Measurements from ENCODE around the gene GLB1L2.
"Not testable (repeated sequence)": the region's sequence is repeated elsewhere in the genome, so short reads cannot be mapped to it uniquely, and the experiment has no call there.

GLB1L2 gene

DNA sequence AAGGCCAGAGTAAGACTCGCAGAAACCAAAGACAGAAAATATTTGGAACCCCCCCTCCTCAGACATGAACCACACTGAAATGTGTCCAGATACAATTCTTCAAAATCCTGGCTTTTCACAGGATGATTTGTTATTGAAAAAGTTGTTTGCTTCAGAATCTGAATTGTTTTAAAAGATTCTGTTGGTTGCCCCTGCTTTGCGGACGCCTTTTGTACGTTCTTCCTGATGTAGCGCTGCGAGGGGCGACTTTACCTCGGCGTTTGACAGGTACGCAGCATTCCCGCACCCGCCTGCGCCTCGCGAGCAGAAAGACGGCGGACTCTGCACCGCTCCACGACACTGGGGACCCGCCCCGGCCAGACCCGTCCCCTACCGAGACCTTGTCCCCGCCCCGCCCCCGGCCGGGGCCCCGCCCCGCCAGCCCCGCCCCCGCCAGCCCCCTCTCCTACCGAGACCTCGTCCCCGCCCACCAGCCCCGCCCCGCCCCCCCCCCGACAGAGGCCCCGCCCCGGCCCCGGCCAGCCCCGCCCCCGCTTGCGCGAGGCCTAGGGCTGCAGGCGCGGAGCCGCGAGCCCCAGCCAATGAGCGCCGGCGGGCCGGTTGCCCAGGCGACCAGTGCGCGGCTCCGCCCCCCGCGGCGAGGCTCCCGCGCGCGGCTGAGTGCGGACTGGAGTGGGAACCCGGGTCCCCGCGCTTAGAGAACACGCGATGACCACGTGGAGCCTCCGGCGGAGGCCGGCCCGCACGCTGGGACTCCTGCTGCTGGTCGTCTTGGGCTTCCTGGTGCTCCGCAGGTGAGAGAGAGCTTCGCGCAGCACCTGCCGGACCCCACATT lies at the start of gene GLB1L2:
TSS of gene GLB1L2 (plus strand) at position 635 of the 835 bp plus-strand sequence. CDS start at position 709, 74 bp downstream.
- peak; percentile 47 to 65 (median 54) for DNase-seq (ENCODE audit: low read depth in 2 of 3, low spot score in 2 of 3)

DNA sequence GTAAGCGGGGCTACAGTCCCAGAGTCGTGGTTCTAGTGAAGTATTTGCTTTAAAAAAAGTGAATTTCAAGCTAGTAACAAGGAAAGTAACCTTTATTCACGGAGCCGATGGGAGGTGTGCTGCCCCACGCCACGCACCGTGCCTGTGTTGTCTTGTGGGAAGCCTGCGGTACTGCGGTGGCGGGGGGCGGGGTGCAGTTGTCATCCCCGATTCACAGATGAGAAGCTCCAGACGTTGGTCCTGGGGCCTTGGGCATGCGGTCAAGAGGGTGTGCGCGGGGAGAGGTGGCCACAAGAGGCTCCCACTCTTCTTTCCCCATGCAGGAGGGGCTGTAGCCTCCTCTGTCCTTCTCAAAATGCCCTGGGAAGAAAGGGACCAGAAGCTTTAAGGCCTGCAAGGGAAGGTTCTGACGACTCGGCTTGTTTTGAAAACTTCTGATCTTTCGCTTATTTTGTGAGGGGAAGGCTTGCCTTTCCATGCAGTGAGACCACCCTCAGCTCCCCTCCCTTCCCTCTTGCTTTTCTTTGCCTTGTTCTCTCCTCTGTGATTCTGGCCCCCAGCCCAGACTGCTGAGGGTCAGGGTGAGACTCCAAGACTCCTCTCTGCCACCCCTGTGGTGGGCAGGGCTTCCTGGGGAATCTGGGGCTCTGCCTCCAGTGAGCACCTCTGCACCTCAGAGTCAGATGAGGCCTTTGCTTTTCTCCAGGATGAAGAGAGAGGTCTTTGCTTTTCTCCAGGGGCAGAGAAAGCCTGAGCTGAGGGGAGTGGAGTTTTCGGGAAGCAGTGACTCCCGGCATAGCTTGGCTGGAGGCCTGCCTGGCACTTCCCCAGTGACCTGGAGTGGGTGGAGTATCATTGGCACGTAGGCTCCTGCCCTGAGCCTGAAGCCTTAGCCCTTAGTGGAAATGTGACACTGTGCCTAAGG lies 49.4 kb upstream of the GLB1L2 start:
- no peak for DNase-seq (ENCODE audit: low read depth in 2 of 3, low spot score in 2 of 3)

DNA sequence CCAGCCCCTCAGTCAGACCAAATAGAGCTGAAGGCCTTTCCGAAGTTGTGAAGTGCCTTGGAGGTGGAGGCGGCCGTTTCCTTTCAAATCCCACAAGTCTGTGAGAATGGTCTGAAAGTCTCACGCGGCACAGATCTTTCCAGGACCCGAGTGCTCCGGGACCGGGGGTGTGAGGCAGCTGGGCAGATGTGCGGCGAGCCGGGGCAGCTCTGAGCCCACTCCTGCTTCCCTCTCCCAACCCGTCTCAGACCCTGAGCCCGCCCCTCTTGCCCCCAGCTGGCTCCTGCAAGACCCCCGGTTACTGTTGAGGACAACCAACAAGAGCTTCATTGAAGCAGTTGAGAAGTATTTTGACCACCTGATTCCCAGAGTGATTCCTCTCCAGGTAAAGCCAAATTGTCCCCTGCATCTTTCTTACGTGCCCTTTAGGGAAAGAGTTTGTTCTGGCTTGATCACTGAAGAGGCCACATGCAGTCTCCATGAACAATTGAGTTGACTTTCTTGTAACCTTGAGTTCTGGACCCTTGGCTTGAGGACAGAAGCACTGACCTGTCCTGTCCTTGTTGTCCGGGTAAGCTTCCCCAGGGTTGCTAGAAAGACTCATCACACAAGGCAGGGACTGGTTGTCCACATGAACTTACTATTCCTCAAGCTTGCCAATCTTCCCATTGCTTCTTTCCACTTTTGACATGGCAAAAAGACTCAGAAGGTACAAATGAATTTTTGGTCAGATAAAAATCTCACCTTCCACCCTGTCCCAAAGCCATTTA lies 48.1 kb upstream of the GLB1L2 start:
- no peak for DNase-seq (ENCODE audit: low read depth in 2 of 3, low spot score in 2 of 3)

- DNase-seq (ENCODE audit: low read depth in 2 of 3, low spot score in 2 of 3): not testable (repeated sequence)
These were observed 47.4 kb upstream of the GLB1L2 start for GRCh38 chr11:134284349-134284748.

DNA sequence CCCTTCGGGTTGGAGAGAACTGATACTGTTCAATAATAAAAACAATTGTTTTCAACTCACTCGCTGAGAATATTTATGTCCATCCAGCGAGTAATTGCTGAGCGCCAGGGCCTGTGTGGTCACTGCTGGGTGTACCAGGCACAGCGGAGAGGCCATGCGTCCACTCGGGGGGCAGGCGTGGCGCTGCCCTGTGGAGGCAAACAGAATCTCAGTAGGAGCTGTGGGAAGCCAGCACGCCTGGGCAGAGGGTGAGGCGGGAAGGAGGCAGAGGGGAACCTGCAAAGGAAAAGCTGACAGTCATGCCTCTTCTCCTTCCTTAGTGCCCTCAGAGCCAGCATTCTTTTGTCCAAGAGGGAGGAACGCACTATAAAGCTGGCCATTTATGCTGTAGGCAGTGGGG lies 44.2 kb upstream of the GLB1L2 start:
- no peak for DNase-seq (ENCODE audit: low read depth in 2 of 3, low spot score in 2 of 3)

DNA sequence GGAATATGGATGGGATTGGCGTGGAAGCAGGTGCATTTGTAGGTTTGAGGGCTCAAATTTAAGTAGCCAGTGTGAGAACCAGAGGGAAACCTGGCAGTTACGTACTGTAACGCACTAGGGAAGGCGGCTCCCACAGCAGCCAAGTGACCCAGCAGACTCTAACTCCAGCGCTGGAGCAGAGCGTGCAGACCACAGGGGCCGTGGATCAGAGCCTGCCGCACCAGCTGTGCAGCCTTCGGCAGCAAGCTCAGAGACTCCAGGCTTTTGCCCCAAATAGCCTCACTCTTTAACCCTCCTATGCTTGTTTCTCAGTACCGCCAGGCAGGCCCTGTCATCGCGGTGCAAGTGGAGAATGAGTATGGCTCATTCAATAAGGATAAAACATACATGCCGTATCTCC lies 43.3 kb upstream of the GLB1L2 start:
- DNase-seq (ENCODE audit: low read depth in 2 of 3, low spot score in 2 of 3): no peak

DNA sequence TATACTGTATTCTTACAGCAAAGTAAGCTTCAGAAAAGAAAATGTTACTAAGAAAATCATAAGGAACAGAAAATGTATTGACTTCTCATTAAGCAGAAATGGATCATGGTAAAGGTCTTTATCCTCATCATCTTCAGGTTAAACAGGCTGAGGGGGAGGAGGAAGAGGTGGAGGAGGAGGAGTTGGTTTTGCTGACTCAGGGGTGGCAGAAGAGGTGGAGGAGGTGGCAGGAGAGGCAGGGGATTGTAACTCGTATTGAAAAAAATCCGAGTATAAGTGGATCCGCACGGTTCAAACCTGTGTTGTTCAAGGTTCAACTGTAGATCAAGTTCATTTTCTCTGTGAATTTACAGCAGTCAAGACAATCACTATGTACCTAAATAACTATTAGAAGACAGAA lies 42.6 kb upstream of the GLB1L2 start:
- DNase-seq (ENCODE audit: low read depth in 2 of 3, low spot score in 2 of 3): no peak

GRCh38 chr11:134289789-134290188 lies 42.0 kb upstream of the GLB1L2 start:
- DNase-seq (ENCODE audit: low read depth in 2 of 3, low spot score in 2 of 3): no peak

GRCh38 chr11:134290646-134291045 lies 41.1 kb upstream of the GLB1L2 start:
- no peak for DNase-seq (ENCODE audit: low read depth in 2 of 3, low spot score in 2 of 3)

GRCh38 chr11:134291196-134291595 lies 40.6 kb upstream of the GLB1L2 start:
- no peak for DNase-seq (ENCODE audit: low read depth in 2 of 3, low spot score in 2 of 3)

- DNase-seq (ENCODE audit: low read depth in 2 of 3, low spot score in 2 of 3): no peak
These were observed 39.1 kb upstream of the GLB1L2 start for GRCh38 chr11:134292661-134293060.

DNA sequence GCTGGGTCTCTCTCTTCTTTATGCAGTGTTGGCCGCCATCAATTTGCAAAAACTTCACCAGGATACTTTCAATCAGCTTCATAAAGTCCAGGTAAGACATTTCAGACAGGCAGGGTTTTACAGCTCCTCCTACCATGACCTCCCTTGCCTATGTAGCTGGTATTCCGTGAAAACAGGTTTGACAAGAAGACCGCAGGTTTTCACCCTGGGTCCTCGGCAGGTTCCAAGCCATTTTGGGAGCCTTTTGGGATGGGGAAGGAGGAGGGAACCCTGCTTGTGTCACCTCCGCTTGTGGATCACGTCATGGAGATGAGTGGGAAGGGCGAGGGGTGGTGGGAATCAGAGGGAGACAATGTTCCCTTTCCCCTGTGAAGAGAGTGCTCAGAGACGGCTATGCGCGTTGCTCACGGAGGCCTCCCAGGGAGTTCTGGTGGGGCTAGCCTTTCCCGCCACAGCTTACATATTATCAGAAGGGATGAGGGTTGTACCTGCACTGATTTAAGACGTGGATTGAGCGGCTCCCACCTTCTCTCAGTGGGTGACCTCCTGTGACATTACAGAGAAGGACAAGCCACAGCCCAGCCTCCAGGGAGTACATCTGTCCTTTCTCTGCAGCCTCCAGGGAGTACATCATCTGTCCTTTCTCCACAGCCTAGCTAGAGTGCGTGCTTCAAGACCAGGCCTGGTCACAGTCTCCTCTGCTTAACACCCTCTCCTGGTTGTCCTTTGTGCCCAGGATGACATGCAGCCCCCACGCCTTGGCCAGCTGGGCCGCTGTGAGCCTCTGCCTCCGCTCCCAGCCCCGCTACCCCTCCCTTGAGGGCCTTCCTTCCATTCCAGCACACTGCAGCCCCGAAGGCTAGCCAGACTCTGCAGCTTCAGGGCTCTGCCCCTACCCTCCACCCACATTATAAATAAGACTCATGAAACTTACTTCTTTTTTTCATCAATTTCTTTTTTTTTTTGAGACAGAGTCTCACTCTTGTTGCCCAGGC lies 38.4 kb upstream of the GLB1L2 start:
- DNase-seq (ENCODE audit: low read depth in 2 of 3, low spot score in 2 of 3): no peak

GRCh38 chr11:134294664-134295063 lies 37.1 kb upstream of the GLB1L2 start:
- no peak for DNase-seq (ENCODE audit: low read depth in 2 of 3, low spot score in 2 of 3)

- no peak for DNase-seq (ENCODE audit: low read depth in 2 of 3, low spot score in 2 of 3)
These were observed 19.6 kb upstream of the GLB1L2 start for GRCh38 chr11:134312223-134312622.

DNA sequence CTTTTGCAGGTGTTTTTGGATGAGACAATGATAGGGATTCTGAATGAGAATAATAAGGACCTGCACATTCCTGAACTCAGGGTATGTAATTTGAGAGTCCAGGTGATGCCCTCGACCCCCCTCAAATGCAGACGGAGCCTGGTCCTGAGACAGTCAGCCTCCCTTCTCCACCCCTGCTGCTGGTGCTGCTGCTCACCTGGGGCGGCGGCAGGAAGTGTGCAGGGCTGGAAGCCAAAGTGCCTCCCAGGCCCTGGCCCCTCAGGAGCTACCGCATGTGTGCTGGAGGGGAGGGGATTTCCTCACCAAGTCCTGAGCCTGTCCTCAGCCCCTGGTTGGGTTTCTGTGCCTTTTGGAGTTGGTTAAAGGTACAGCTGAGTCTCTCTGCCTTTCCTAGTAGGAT lies 19.0 kb upstream of the GLB1L2 start:
- DNase-seq (ENCODE audit: low read depth in 2 of 3, low spot score in 2 of 3): no peak

DNA sequence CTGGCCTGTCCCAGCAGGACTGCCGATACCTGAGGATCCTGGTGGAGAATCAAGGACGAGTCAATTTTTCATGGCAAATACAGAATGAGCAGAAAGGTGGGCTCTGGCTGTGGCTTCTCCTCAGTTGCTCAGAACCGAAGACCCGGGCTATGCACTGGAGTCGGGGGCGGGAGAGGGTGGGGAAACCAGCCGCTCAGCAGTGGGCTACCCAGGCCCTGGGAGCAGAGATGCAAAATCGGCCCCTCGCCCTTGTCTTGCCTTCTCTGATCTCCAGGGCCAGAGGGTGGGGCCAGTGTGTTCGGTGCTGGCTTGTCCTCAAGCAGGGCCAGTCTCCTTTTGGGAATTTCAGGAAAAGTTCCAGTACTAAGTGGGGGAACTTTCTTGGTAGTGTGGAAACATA lies 18.4 kb upstream of the GLB1L2 start:
- DNase-seq (ENCODE audit: low read depth in 2 of 3, low spot score in 2 of 3): no peak

GRCh38 chr11:134313821-134314607 lies 17.8 kb upstream of the GLB1L2 start:
- DNase-seq (ENCODE audit: low read depth in 2 of 3, low spot score in 2 of 3): no peak

- DNase-seq (ENCODE audit: low read depth in 2 of 3, low spot score in 2 of 3): no peak
These were observed 14.7 kb upstream of the GLB1L2 start for GRCh38 chr11:134317103-134317502.

GRCh38 chr11:134321373-134321772 lies 10.4 kb upstream of the GLB1L2 start:
- DNase-seq (ENCODE audit: low read depth in 2 of 3, low spot score in 2 of 3): not testable (repeated sequence)

Measured in activated CD8-positive, alpha-beta memory T cell treated with anti-CD3 and anti-CD28 coated beads for 48 hours (primary cell).